Activated CD4-positive, alpha-beta memory T cell treated with anti-CD3 and anti-CD28 coated beads for 36 hours (primary cell): ENCODE results near the gene ITM2C. TPM values are rescaled to one million over a fixed set of nuclear protein-coding genes. Genes with fewer than 3 reads are reported as not detected.
A peak's percentile ranks its signal among the peaks of the same experiment; 100 is the strongest.

Experiments
- CTCF ChIA-PET: fragments of 350-600 bp; sonication (Branson Sonifier 250); formaldehyde crosslinking; loops from one replicate; lab custom pipeline; 2021; ENCODE audit warnings: antibody characterized with exemption, inconsistent platforms; lab: Charles Lee
- POLR2A ChIA-PET: fragments of 350-600 bp; sonication (Branson Sonifier 250); formaldehyde crosslinking; loops from one replicate; lab custom pipeline; 2021; ENCODE audit warnings: antibody characterized with exemption; lab: Charles Lee
- DNase-seq: peaks from one replicate; pipeline ENCODE4 v3.0.0-alpha.2; 2020
- H3K27ac Mint-ChIP-seq: one replicate; pipeline ENCODE4 v1.8.0; 2021; ENCODE audit warnings: mixed read lengths
- H3K27me3 Mint-ChIP-seq: one replicate; pipeline ENCODE4 v1.8.0; 2021; ENCODE audit warnings: mixed read lengths
- H3K36me3 Mint-ChIP-seq: one replicate; pipeline ENCODE4 v1.8.0; 2021; ENCODE audit warnings: mixed read lengths
- H3K4me1 Mint-ChIP-seq: one replicate; pipeline ENCODE4 v1.8.0; 2021; ENCODE audit warnings: low read depth, mixed read lengths
- H3K4me3 Mint-ChIP-seq: one replicate; pipeline ENCODE4 v1.8.0; 2021; ENCODE audit warnings: mild to moderate bottlenecking, mixed read lengths
- H3K9me3 Mint-ChIP-seq: one replicate; pipeline ENCODE4 v1.8.0; 2021; ENCODE audit warnings: mixed read lengths
- intact Hi-C: fragments of 100-400 bp; cut with micrococcal nuclease; formaldehyde crosslinking; loops from one replicate; pipeline ENCODE4 v1.15.1; 2023
- total RNA-seq, 2 experiments: library from RNA; stranded (reverse); gene quantifications; one replicate each; pipeline ENCODE4 v1.2.3, GENCODE V29; 2021

The ITM2C gene
- total RNA-seq, result 10 to 100 TPM; 19.5 to 23.0 TPM

GRCh38 chr2:230864605-230865306, at the start of gene ITM2C:
Gene ITM2C (plus strand): TSS chr2:230864942. CDS start chr2:230865026, 84 bp downstream.
- Mint-ChIP-seq H3K4me3 (peak within 1 kb of the TSS; percentile 83), H3K9me3 (no peaks in the 10 kb centered on the region), H3K36me3 (no peaks in the 10 kb centered on the region), H3K27me3 (peaks cover 8% of the 10 kb centered on the region), H3K4me1 (peaks cover 36% of the 10 kb centered on the region), H3K27ac (no peak within 1 kb of the TSS)
- peak; percentile 85 for DNase-seq
- intact Hi-C loops, result loop anchor here (2.0 kb wide), 1 partner anchor 16 kb away; no protein-coding TSS in a partner anchor
- ChIA-PET POLR2A (interaction anchor here (1.0 to 1.3 kb wide), 2 partner anchors 8 to 120 kb away, joined by 4 read pairs; no protein-coding TSS in a partner anchor), CTCF (interaction anchor here (0.6 to 2.1 kb wide), 15 partner anchors 8 to 188 kb away, joined by 3 to 13 read pairs (median 4); no protein-coding TSS in a partner anchor)

DNA sequence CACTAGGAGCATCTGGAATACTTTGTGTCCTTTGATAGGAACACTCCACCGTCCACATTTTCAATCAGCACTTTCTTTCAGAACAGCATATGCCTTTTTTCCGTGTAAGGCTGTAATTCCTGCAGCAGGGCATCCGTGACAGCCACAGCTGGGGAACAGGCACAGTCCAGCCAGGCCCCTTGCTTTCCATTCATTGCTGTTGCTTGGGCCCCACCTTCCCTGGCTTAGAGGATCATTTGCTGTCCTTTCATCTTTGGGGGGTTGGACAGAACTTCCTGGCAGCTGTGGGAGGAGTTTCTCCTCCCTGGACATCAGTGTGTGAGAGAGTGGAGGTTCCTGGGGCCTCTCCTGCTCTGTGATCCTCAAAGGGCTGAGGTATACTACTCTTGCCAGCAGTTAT, 49.7 kb upstream of the ITM2C start:
- POLR2A ChIA-PET, result no interaction called here
- peaks cover 54% of the 10 kb centered on the region for H3K36me3 Mint-ChIP-seq

DNA sequence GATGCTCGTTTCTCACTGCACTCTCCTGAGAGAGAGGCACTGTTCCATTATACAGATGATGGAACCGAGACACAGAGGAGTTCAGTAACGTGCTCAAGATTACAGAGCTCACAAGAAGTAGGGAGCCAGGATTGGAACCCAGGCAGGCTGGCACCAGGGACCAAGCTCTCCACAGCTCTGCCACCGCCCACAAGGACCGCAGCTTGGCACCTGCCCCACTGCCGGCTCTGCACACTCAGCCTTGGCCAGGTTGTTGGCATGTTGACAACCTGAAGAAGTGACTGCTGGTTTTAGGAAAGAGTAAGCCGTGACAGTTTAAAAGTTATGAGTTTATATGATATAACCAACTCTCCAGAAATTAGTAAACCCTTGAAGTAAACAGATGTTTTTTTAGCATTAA, 48.0 kb upstream of the ITM2C start:
- ChIA-PET POLR2A (no interaction called here), CTCF (interaction anchor here (0.8 to 1.2 kb wide), 4 partner anchors 8 to 236 kb away, joined by 3 to 4 read pairs (median 4); no protein-coding TSS in a partner anchor)
- H3K9me3 Mint-ChIP-seq, result no peaks in the 10 kb centered on the region
- no peak overlapping the region for H3K27ac Mint-ChIP-seq
- no peak overlapping the region for H3K4me3 Mint-ChIP-seq
- peaks cover 49% of the 10 kb centered on the region for H3K36me3 Mint-ChIP-seq
- H3K27me3 Mint-ChIP-seq, result no peaks in the 10 kb centered on the region
- intact Hi-C loops, result no loop called here
- no peak for DNase-seq
- H3K4me1 Mint-ChIP-seq, result no peaks in the 10 kb centered on the region

More for the DNA sequence above, 49.7 kb upstream of the ITM2C start:
- H3K27me3 Mint-ChIP-seq, result no peaks in the 10 kb centered on the region
- peak overlapping the region; percentile 34 for H3K27ac Mint-ChIP-seq
- no peaks in the 10 kb centered on the region for H3K9me3 Mint-ChIP-seq
- CTCF ChIA-PET, result interaction anchor here (0.8 to 1.3 kb wide), 2 partner anchors 9 to 183 kb away, joined by 3 to 4 read pairs; no protein-coding TSS in a partner anchor
- DNase-seq, result no peak
- no peak overlapping the region for H3K4me3 Mint-ChIP-seq
- intact Hi-C loops, result no loop called here
- no peaks in the 10 kb centered on the region for H3K4me1 Mint-ChIP-seq

DNA sequence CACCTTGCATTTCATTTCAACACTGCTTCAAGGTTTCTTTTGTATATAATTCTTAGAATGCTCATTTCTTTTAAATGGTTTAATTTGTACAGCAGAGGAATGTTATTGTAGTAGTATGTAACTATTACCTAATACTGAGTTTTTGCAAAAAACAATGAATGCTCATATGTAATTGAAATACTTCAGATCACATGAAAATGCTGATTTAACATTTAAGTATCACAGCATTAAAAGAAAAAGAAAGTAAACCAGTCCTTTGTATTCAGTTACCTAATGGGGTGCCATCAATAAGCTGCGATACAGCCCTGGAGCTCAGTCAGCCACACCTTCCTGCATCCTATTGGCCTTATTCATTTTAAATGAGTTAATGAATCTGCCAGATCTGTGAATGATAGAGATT, 45.3 kb upstream of the ITM2C start:
- Mint-ChIP-seq H3K27ac (no peak overlapping the region), H3K36me3 (peaks cover 35% of the 10 kb centered on the region), H3K9me3 (no peaks in the 10 kb centered on the region), H3K4me1 (peaks cover 3% of the 10 kb centered on the region), H3K27me3 (no peaks in the 10 kb centered on the region), H3K4me3 (no peak overlapping the region)
- DNase-seq, result no peak
- CTCF ChIA-PET, result interaction anchor here (1.2 to 2.4 kb wide), 3 partner anchors 21 to 168 kb away, joined by 3 to 8 read pairs (median 5); no protein-coding TSS in a partner anchor
- intact Hi-C loops, result no loop called here
- POLR2A ChIA-PET, result interaction anchor here (1.6 kb wide), 1 partner anchor 10 kb away, joined by 4 read pairs; no protein-coding TSS in a partner anchor

DNA sequence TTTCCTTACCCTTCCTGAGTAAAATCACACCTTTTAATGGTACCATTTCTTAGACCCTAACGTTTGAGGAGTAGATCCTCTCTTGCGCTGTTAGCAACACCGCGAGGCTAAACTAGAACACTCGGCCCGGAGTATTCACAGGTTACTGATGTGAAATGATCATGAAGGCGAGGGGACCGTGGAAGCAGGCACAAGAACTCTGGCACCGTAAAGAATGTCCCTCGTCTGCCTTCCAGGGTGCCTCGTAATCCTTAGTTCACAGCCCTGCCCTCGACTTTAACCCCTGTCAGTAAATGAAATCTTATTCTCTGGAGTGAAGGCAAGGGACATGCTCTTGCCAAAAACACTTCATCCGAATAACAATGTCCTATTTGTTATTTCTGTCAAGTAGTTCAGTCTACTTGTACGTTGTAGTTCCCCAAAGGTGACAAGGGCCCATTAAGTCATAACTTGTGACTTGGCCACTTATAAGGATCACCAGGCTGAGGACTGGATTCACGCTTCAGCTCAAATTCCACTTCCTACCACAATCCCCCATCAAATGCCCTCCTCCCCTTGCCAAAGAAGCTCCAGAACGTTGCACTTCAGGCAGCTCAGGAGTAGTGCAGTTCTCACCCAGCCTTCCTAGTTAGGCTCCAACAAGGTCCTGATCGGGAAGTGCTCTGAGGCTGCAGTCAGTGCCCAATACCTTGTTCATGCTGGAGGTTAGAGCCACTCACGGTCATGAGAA, 43.3 kb upstream of the ITM2C start:
- peaks cover 5% of the 10 kb centered on the region for H3K4me1 Mint-ChIP-seq
- H3K9me3 Mint-ChIP-seq, result no peaks in the 10 kb centered on the region
- intact Hi-C loops, result no loop called here
- peak overlapping the region; percentile 9 for H3K27ac Mint-ChIP-seq
- H3K27me3 Mint-ChIP-seq, result peaks cover 12% of the 10 kb centered on the region
- no peak for DNase-seq
- ChIA-PET POLR2A (no interaction called here), CTCF (interaction anchor here (0.8 to 5.7 kb wide), 3 partner anchors 23 to 173 kb away, joined by 3 to 98 read pairs (median 3); no protein-coding TSS in a partner anchor)
- peaks cover 25% of the 10 kb centered on the region for H3K36me3 Mint-ChIP-seq
- H3K4me3 Mint-ChIP-seq, result no peak overlapping the region

DNA sequence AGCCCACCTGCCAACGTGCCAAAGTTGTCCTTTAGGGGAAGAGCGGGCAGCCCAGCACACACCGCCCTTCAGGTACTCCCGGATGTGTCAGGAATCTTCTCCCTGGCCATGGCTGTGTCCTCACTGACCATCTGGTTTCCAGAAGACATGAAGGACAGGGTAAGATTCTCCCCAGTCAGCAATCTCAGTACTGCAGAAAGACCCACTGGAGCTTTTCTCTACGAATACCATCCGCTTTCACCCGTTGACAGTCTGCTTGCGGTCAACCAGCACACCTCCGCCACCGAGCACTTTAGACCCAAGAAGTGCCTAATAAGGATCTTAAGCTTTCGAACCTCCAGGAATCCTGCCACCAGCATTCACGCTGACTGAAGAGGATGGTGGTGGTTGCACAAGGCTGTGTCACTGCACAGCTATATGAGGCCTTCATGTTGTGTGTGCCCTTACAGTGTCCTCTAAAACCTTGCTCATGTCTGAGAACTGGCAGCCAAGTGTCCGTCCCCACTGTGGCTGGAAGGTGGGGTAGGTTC, 42.7 kb upstream of the ITM2C start:
- Mint-ChIP-seq H3K4me3 (no peak overlapping the region), H3K27ac (no peak overlapping the region), H3K27me3 (peaks cover 18% of the 10 kb centered on the region), H3K9me3 (no peaks in the 10 kb centered on the region), H3K36me3 (peaks cover 20% of the 10 kb centered on the region), H3K4me1 (peaks cover 5% of the 10 kb centered on the region)
- DNase-seq, result no peak
- CTCF ChIA-PET, result interaction anchor here (0.8 to 5.7 kb wide), 5 partner anchors 24 to 235 kb away, joined by 3 to 98 read pairs (median 22); partner anchors contain the start of gene PSMD1
- POLR2A ChIA-PET, result no interaction called here
- intact Hi-C loops, result no loop called here

GRCh38 chr2:230823264-230823964, 41.3 kb upstream of the ITM2C start:
- POLR2A ChIA-PET, result interaction anchor here (0.6 to 1.3 kb wide), 2 partner anchors 161 to 229 kb away, joined by 3 to 6 read pairs; no protein-coding TSS in a partner anchor
- Mint-ChIP-seq H3K4me3 (no peak overlapping the region), H3K9me3 (no peaks in the 10 kb centered on the region), H3K27ac (no peak overlapping the region), H3K4me1 (peaks cover 5% of the 10 kb centered on the region), H3K27me3 (peaks cover 26% of the 10 kb centered on the region), H3K36me3 (peaks cover 11% of the 10 kb centered on the region)
- DNase-seq, result no peak
- intact Hi-C loops, result no loop called here
- CTCF ChIA-PET, result interaction anchor here (0.7 to 5.7 kb wide), 27 partner anchors 10 to 240 kb away, joined by 3 to 98 read pairs (median 6); partner anchors contain the start of genes GPR55 and PSMD1

GRCh38 chr2:230824406-230824978, 40.2 kb upstream of the ITM2C start:
- Mint-ChIP-seq H3K36me3 (peaks cover 5% of the 10 kb centered on the region), H3K4me1 (peaks cover 9% of the 10 kb centered on the region), H3K4me3 (no peak overlapping the region), H3K9me3 (no peaks in the 10 kb centered on the region), H3K27ac (no peak overlapping the region), H3K27me3 (peaks cover 32% of the 10 kb centered on the region)
- POLR2A ChIA-PET, result interaction anchor here (0.7 to 1.3 kb wide), 2 partner anchors 160 to 715 kb away, joined by 4 to 6 read pairs; no protein-coding TSS in a partner anchor
- intact Hi-C loops, result loop anchor here (1.0 kb wide), 3 partner anchors 24 to 229 kb away; no protein-coding TSS in a partner anchor
- CTCF ChIA-PET, result interaction anchor here (0.6 to 5.7 kb wide), 62 partner anchors 8 to 896 kb away, joined by 3 to 98 read pairs (median 4); partner anchors contain the start of genes GPR55, ITM2C and PSMD1
- DNase-seq, result peak; percentile 58

GRCh38 chr2:230825354-230825753, 39.4 kb upstream of the ITM2C start:
- CTCF ChIA-PET, result interaction anchor here (0.9 to 5.7 kb wide), 8 partner anchors 15 to 227 kb away, joined by 3 to 98 read pairs (median 8); no protein-coding TSS in a partner anchor
- DNase-seq, result no peak
- no peak overlapping the region for H3K4me3 Mint-ChIP-seq
- intact Hi-C loops, result loop anchor here (5.0 kb wide), 1 partner anchor 87 kb away; no protein-coding TSS in a partner anchor
- POLR2A ChIA-PET, result interaction anchor here (0.7 kb wide), 1 partner anchor 714 kb away, joined by 4 read pairs; no protein-coding TSS in a partner anchor
- peaks cover 4% of the 10 kb centered on the region for H3K36me3 Mint-ChIP-seq
- peaks cover 9% of the 10 kb centered on the region for H3K4me1 Mint-ChIP-seq
- H3K27ac Mint-ChIP-seq, result no peak overlapping the region
- no peaks in the 10 kb centered on the region for H3K9me3 Mint-ChIP-seq
- H3K27me3 Mint-ChIP-seq, result peaks cover 36% of the 10 kb centered on the region

DNA sequence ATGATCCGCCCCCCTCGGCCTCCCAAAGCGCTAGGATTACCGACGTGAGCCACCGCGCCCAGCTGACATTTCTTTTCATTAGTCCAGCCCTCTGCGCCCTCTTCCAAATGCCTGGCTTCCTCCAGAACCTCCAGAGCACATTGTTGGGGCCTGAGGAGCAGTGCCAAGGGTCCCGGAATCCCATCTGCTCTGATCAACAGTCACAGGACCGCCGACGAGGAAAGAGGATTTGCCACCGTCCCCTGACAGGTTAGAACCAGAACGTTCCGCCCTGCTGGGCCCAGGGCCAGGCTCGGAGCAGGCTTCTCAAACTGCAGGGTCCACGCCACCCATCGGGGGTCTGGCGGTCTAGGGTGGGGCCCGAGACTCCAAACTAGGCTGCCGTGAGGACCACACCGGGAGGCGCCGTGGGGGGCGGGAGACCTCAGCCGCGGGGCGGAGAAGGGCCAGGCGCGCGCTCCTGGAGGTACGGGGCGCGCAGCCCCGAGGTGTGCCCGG, 36.9 kb upstream of the ITM2C start:
- no peaks in the 10 kb centered on the region for H3K36me3 Mint-ChIP-seq
- intact Hi-C loops, result loop anchor here (5.0 kb wide), 1 partner anchor 84 kb away; no protein-coding TSS in a partner anchor
- CTCF ChIA-PET, result interaction anchor here (0.8 to 1.8 kb wide), 2 partner anchors 20 to 225 kb away, joined by 3 to 5 read pairs; no protein-coding TSS in a partner anchor
- peaks cover 9% of the 10 kb centered on the region for H3K4me1 Mint-ChIP-seq
- no peak overlapping the region for H3K4me3 Mint-ChIP-seq
- POLR2A ChIA-PET, result no interaction called here
- peaks cover 49% of the 10 kb centered on the region for H3K27me3 Mint-ChIP-seq
- H3K9me3 Mint-ChIP-seq, result no peaks in the 10 kb centered on the region
- no peak overlapping the region for H3K27ac Mint-ChIP-seq
- no peak for DNase-seq
